ENCODE measurements around the gene EME2. TPM values are rescaled to one million over a fixed set of nuclear protein-coding genes. Genes with fewer than 3 reads are reported as not detected.
A peak's percentile ranks its signal among the peaks of the same experiment; 100 is the strongest.
"Not testable (repeated sequence)": the region's sequence is repeated elsewhere in the genome, so short reads cannot be mapped to it uniquely, and the experiment has no call there.

EME2 gene
- total and polyA plus RNA-seq, 7 donors: 2.6 to 11.3 (median 5.2) TPM

DNA sequence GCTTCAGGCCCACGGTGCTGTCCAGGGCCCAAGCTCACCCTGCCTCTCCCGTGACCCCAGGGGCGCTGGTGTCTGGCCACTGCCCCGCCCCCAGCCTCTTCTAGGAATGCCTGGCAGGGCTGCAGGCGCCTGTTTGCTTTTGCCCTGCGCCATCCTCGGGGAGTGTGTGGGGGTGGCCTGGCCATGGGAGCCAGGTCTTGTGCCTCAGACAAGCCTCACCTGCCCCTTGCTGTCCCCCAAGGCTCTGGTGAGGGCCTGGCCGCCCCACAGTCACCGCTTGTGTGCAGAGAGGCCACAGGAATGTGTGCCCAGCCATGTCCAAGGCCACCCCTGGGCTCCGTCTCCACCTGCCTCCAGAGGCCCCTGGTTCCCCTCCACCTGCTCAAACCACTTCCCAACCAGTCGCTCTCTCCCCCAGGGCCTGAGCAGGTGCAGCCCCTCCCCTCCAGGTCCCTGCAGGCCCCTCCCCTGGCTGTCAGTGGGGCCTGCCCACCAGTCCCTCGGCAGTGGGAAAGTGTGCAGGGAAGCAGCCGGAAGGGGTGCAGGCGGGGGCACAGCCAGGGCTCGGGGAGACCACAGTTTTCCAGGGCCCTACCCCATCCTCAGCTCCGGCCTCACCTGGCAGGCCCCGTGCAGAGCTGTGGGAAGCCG, 21.7 kb downstream of the EME2 start:
- H3K9me3 ChIP-seq: no peaks in the 10 kb centered on the region
- no peaks in the 10 kb centered on the region for H3K4me1 ChIP-seq
- WGBS, 3 donors: 46 to 61% (median 52%) methylated on average over 17 to 18 of the region's 18 CpGs
- TF ChIP-seq, protein P1, sequence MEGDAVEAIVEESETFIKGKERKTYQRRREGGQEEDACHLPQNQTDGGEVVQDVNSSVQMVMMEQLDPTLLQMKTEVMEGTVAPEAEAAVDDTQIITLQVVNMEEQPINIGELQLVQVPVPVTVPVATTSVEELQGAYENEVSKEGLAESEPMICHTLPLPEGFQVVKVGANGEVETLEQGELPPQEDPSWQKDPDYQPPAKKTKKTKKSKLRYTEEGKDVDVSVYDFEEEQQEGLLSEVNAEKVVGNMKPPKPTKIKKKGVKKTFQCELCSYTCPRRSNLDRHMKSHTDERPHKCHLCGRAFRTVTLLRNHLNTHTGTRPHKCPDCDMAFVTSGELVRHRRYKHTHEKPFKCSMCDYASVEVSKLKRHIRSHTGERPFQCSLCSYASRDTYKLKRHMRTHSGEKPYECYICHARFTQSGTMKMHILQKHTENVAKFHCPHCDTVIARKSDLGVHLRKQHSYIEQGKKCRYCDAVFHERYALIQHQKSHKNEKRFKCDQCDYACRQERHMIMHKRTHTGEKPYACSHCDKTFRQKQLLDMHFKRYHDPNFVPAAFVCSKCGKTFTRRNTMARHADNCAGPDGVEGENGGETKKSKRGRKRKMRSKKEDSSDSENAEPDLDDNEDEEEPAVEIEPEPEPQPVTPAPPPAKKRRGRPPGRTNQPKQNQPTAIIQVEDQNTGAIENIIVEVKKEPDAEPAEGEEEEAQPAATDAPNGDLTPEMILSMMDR (IDR thresholded peaks at IDR 0.05): no peak
- no peak overlapping the region for H3K4me3 ChIP-seq
- ATAC-seq (peak in 1 of 4 donors; percentile 20), DNase-seq (peak in 1 of 2 donors; percentile 10)
- H3K27me3 ChIP-seq (ENCODE audit: insufficient read depth in 3 of 3, low read length in 2 of 3): no peaks in the 10 kb centered on the region
- H3K27ac ChIP-seq: no peak overlapping the region
- intact Hi-C loops (cut with DNase I): no loop called here
- peaks cover 0 to 22% of the 10 kb centered on the region in 2 donors for H3K36me3 ChIP-seq (ENCODE audit: insufficient read depth in 1 of 2, low read depth in 1 of 2)

DNA sequence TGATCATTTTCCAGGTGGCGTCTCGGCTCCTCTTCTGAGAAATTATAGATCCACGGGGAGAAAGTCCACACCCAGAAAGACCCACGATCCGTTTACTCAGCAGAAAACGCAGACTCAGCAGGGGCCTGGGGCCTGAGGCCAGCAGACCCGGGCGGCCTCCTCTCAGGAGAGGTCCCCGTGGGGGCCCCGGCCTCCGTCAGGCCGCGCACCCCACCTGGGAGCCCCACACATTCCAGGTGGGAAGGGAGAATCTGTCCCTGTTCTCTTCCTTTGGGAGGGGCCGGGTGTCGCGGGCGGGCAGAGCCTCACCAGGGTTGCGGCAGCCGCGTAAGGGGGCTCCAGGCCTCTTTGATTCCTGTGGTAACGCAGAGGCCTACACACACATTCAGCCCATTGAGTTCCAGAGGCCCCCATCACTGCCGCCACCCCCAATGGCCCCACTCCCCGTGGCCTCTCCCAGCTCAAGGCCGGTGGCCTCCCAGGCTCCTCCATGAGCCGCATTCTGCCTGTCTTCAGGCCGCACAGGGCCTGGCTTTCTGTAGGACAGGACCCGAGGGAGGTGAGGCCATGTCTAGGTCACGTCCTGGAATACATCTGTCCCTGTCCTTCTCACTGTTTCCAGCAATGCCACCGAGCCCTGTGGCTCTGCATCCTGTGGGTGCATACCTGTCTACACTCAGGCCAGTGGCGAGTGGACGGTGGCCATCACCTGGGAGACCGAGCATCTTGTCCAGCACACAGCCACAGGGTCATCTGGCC, 22.5 kb downstream of the EME2 start:
- Histone ChIP-seq H3K9me3 (no peaks in the 10 kb centered on the region), H3K27me3 (ENCODE audit: insufficient read depth in 3 of 3, low read length in 2 of 3) (no peaks in the 10 kb centered on the region), H3K36me3 (ENCODE audit: insufficient read depth in 1 of 2, low read depth in 1 of 2) (peaks cover 0 to 14% of the 10 kb centered on the region in 2 donors), H3K4me3 (no peak overlapping the region), H3K27ac (no peak overlapping the region), H3K4me1 (no peaks in the 10 kb centered on the region)
- TF ChIP-seq, protein P1 (IDR thresholded peaks at IDR 0.05): no peak
- intact Hi-C loops (cut with DNase I): no loop called here
- DNase-seq (no peak), ATAC-seq (no peak)
- 70 to 71% (median 71%) methylated on average over 31 to 32 of the region's 32 CpGs for WGBS, 3 donors

DNA sequence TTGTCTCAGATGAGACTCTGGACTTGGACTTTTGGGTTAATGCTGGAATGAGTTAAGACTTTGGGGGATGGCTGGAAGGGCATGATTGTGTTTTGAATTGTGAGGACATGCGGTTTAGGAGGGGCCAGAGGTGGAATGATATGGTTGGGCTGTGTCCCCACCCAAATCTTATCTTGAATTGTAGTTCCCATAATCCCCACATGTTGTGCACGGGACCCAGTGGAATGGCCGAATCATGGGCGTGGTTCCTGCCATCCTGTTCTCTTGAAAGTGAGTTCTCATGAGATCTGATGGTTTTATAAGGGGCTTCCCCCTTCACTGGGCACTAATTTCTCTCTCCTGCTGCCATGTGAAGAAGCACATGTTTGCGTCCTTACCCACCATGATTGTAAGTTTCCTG, 26.7 kb downstream of the EME2 start:
- DNase-seq; H3K27me3 ChIP-seq (ENCODE audit: insufficient read depth in 3 of 3, low read length in 2 of 3); H3K4me3 ChIP-seq; H3K9me3 ChIP-seq; H3K27ac ChIP-seq; H3K4me1 ChIP-seq; H3K36me3 ChIP-seq (ENCODE audit: insufficient read depth in 1 of 2, low read depth in 1 of 2); ATAC-seq; intact Hi-C loops (cut with DNase I): not testable (repeated sequence)
- 71 to 87% (median 82%) methylated on average over 5 of the region's 5 CpGs for WGBS, 3 donors

DNA sequence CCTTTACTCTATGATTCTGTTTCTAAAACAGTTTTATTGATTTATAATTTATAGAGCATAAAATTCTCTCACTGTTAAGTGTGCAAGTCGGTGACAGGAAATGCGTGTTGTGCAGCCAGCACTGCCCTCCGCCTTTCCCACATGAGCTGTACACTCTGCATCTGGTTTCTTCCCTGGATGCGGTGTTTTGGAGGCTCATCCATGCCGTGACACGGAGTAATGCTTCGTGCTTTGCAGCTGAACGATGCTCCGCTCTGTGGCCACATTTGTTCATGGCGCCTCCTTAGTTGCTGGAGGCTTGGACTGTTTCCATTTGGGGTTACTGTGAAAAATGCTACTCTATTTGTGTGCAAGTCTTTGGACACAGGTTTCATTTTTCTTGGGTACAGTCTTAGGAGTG, 28.1 kb downstream of the EME2 start:
- DNase-seq (no peak), ATAC-seq (no peak)
- Histone ChIP-seq H3K27me3 (ENCODE audit: insufficient read depth in 3 of 3, low read length in 2 of 3) (no peaks in the 10 kb centered on the region), H3K27ac (no peak overlapping the region), H3K36me3 (ENCODE audit: insufficient read depth in 1 of 2, low read depth in 1 of 2) (peaks cover 0 to 7% of the 10 kb centered on the region in 2 donors), H3K4me1 (no peaks in the 10 kb centered on the region), H3K9me3 (no peaks in the 10 kb centered on the region), H3K4me3 (no peak overlapping the region)
- intact Hi-C loops (cut with DNase I): no loop called here
- TF ChIP-seq, protein P1 (IDR thresholded peaks at IDR 0.05): no peak
- 44 to 70% (median 45%) methylated on average over 10 of the region's 10 CpGs for WGBS, 3 donors

DNA sequence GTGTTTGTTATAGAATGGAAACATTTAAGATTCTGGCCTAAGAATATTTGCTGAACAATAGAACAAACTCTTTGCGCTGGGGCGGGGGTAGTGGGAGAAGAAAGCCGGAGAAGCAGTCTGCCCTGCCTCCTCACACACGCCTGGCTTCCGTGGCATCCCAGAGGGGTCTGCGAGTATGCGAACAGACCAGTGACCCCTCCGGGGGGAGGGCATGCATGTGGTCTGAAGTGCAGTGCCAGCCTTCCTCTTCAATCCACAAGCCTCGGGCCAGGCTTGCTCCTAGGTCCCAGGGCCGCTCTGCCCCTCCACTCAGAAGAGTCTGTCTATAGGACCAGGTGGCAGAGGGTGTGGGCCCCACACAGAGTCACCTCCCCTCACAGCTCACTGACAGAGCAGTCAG, 35.0 kb downstream of the EME2 start:
- no peaks in the 10 kb centered on the region for H3K27me3 ChIP-seq (ENCODE audit: insufficient read depth in 3 of 3, low read length in 2 of 3)
- WGBS, 3 donors: 84 to 92% (median 85%) methylated on average over 10 of the region's 10 CpGs
- no peak overlapping the region for H3K4me3 ChIP-seq
- intact Hi-C loops (cut with DNase I): no loop called here
- TF ChIP-seq, protein P1 (IDR thresholded peaks at IDR 0.05): no peak
- H3K27ac ChIP-seq: no peak overlapping the region
- DNase-seq (peak in 1 of 2 donors; percentile 21), ATAC-seq (no peak)
- no peaks in the 10 kb centered on the region for H3K4me1 ChIP-seq
- H3K9me3 ChIP-seq: no peaks in the 10 kb centered on the region
- H3K36me3 ChIP-seq (ENCODE audit: insufficient read depth in 1 of 2, low read depth in 1 of 2): peaks cover 0 to 52% of the 10 kb centered on the region in 2 donors

All from psoas muscle (tissue), 8 donors.